ENCODE results near the gene DISC1.

Gene DISC1

GRCh38 chr1:231674575-231674974, 48.0 kb downstream of the DISC1 start:
- DNase-seq = no peak

DNA sequence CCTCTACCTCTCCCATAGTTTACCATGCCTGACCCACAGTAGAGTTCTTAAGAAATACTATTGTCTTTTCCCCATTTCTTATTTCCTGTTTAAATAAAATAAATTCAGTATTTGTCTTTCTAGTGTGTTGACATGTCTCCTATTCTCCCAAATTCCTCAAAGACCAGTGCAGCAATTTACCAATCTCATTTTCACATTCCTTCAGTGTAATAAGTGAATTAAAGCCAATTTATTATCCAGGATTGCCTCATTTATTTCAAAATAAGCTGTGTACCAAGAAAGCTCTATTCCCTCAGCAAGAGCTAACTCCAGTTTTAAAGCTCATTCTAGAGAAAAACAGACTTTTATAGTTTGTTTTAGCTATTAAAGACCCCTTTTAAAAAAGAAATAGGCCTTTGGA, 49.9 kb downstream of the DISC1 start:
- no peak for DNase-seq

DNA sequence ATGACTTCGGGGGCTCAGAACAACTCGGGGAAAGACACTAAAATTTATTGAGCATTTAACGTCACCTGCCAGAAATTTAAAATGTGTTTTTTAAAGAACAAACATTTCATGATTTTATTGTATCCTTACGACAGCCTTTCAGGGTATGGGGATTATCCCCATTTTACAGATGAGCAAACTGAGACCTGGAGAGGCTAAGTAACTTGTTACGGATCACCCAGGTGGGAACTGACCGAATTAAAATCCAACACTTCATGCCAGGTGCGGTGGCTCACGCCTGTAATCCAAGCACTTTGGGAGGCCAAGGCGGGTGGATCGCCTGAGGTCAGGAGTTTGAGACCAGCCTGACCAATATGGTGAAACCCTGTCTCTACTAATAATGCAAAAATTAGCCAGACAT, 50.9 kb downstream of the DISC1 start:
- DNase-seq = no peak

DNA sequence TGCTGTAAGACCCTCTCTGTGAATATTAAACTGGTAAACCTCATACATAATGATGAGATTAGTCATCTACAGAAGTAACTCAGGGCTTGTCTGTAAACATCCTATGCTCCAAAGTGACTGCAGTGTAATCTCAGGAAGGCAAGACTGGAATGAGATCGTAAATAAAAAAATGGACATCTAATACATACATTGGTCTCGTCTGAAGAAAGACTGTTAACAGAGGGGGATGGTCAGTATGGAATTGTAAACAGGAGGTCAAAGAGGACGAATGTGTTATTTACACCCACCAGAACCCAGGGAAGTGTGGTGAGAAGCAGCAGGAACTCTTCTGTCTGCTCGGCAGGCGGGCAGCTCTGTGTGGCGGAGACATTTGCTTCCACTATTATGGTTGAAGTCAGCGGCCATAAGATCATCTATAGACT, 51.4 kb downstream of the DISC1 start:
- no peak for DNase-seq

DNA sequence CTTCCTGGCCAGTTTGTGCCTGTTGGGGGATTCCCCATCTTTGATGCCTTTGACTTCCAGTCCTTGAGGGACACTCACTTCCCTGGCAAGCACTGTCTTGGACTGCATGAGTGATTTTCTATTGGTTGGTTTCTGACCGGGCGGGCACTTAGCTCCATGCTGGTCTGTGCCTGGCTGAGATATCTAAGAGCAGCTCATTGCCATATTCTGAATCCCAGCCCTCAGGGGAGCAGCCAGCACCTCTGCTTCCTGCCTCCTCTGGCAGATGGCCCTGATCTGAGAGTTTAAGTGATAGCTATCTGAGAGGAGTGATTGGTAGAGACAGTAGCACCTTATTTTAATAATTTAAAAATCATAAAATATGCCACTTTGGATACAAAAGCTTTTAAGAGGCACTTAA, 52.5 kb downstream of the DISC1 start:
- DNase-seq = no peak

DNA sequence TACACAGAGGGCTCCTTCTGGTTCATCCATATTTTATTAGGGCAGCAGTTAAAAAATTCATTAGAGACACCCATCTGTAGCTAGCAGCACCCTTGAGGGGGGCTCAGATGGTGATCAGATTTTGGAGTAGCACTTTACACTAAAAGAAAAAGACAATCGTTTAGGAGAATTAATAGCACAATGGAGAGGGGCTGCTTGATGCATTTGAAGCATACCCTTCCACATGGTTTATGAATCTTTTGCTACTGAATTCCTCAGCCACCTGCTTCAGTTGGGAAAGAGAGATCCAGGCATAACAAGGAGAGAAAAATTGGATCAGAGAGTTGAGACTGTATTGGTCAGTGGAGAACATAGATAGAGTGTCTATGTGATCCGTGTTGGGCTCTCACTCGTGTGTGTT, 54.4 kb downstream of the DISC1 start:
- no peak for DNase-seq

DNA sequence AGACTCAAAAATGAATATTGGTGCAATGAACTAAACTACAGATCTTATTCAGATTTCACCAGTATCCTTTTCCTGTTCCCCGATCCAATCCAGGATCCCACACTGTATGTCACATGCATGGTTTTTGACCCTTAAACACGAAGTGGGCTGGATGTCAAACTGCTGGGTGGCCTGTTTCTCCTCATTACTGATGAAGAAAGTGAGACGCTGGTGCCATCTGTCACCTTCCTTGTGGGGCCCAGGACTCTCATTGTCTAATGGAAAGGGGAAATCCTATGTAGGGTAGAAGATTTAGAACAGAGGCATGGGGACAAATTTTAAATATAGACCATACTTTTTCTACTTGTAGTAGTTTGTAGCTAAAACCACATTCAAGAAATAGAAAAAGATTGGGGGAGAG, 56.2 kb downstream of the DISC1 start:
- DNase-seq = no peak

- no peak for DNase-seq
These were observed 57.0 kb downstream of the DISC1 start for GRCh38 chr1:231683439-231684165.

GRCh38 chr1:231684356-231685244, 58.0 kb downstream of the DISC1 start:
- DNase-seq = no peak

DNA sequence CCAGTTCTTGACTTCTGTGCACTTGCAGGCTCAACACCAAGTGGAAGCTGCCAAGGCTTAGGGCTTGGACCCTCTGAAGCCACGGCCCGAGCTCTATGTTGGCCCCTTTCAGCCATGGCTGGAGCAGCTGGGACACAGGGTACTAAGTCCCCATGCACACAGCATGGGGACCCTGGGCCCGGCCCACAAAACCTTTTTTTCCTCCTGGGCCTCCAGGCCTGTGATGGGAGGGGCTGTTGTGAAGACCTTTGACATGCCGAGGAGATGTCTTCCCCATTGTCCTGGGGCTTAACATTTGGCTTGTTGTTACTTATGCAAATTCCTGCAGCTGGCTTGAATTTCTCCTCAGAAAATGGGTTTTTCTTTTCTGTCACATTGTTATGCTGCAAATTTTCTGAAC, 59.8 kb downstream of the DISC1 start:
- DNase-seq = no peak

GRCh38 chr1:231688989-231689388, 62.4 kb downstream of the DISC1 start:
- no peak for DNase-seq

GRCh38 chr1:231690059-231690458, 63.5 kb downstream of the DISC1 start:
- no peak for DNase-seq

GRCh38 chr1:231691618-231692259, 65.1 kb downstream of the DISC1 start:
- no peak for DNase-seq

- DNase-seq = no peak
These were observed 66.9 kb downstream of the DISC1 start for GRCh38 chr1:231693361-231694074.

DNA sequence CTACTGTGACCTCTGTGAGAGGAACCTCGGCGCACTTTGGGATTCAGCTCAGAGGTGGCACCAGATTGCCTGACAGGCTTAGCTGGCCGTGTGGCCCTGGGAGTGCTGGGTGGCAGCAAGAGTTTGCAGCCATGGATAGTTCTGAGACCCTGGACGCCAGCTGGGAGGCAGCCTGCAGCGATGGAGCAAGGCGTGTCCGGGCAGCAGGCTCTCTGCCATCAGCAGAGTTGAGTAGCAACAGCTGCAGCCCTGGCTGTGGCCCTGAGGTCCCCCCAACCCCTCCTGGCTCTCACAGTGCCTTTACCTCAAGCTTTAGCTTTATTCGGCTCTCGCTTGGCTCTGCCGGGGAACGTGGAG, 67.5 kb downstream of the DISC1 start:
- DNase-seq = no peak

GRCh38 chr1:231694465-231695077, 68.0 kb downstream of the DISC1 start:
- no peak for DNase-seq

DNA sequence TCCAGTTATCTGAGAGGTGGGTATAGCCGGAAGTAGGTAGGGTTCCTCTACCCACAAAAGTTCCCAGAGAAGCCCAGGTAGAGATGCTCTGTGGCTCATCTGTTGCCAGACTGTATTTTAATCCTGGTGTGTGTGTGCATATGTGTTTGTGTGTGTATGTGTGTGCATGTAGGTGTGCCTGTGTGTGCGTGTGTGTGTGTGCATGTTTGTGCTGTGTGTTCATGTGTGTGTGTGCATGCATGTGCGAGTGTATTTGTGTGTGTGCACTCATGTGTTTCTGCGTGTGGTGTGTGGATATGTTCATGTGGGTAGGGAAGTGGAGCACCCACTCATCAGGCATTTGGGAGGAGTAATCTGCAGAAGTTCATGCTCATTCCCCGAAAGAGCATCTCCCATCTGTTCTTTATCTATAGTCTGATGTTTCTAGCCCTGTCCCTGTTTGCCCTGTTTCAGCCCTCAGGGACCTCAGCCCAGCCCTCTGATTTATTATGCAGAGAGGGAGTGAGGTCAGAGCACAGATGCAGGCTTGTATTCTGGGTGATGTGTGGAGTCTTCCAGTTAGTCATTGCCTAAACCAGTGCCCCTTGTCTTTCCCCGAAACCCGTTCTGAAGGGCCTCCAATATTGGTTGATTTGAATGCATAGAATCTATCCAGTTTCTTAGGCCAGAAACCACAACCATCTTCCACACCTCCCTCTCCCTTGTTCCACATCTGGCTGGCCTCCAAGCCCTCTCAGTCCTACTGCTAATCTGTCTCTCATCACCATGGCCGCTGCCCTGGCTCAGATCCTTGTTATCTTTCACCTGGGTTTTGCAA, 69.1 kb downstream of the DISC1 start:
- no peak for DNase-seq

DNA sequence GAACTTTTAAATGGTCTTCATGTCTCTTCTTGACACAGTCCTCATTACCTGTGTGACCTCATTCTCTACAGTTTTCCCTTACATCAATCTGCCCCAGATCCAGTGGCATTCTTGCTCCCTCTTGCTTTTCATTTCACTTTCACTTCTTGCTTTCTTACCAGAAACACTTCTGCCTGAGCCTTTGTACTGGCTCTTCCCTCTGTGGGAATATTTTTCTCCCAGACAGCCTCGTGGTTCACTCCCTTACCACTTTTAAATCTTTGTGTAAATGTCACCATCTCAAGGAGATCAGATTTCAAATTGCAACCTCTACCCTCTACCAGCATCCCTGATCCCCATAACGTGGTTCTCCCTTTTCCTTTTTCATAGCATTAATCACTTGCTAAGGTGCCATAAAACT, 73.2 kb downstream of the DISC1 start:
- no peak for DNase-seq

DNA sequence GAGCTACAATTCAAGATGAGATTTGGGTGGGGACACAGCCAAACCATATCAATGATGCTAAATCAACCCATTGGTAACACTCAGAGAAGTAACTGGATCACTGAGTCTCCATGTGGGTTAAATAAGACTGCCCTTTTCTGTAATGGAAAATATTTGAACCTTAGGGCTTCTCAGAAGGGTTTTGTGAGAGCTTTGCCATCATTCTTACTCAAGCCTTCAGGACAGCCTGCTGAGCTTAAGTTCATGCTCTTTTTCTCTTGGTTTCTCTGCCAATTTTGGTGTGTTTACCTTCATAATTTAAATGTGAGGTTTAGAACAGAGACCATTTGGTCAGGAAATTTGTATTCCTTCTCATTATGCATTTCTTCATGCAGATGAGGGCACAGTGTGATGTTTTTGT, 74.7 kb downstream of the DISC1 start:
- no peak for DNase-seq

DNA sequence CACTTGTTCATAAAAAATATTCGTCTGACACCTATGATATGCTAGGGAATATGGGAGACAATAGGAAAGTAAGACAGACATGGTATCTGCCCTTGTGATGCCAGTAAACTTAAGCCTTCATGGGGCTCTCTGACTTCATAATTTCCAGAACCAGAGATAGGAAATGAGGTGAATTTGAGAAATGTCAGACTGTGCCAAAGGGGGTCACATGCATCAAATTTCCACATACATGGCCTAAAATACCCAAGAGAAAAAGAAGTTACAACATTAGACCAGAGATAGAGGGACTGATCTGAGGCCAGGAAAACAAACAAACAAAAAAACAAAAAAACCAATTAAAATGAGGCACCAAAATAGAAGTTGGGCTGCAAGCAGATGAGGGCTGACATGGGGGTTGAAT, 75.7 kb downstream of the DISC1 start:
- no peak for DNase-seq

GRCh38 chr1:231702804-231703203, 76.2 kb downstream of the DISC1 start:
- DNase-seq = no peak
